Adrenal gland (tissue), 12 donors: Measurements from ENCODE around the gene ZNF184. TPM values are rescaled to one million over a fixed set of nuclear protein-coding genes. Genes with fewer than 3 reads are reported as not detected.
A peak's percentile ranks its signal among the peaks of the same experiment; 100 is the strongest.

Experiments used
- DNase-seq, 7 donors: peaks; one replicate each; pipeline ENCODE4 v3.0.0-alpha.2; 2019 to 2020
- H3K27ac ChIP-seq, 5 donors: fragments of 200-600 bp; sonication (generic) in 4 of 5; 1 replicate in 3 of 5; 2 replicates in 2 of 5; pipeline versions ENCODE4 v1.5.1 to v1.8.0; 2016 to 2020; ENCODE audit warnings: mild to moderate bottlenecking in 1 of 5
- H3K27me3 ChIP-seq: fragments of 200-600 bp; 2 replicates; pipeline ENCODE4 v1.8.0; 2021
- H3K36me3 ChIP-seq, 2 donors: fragments of 200-600 bp; replicated peaks in 1 of 2; 1 replicate in 1 of 2; 2 replicates in 1 of 2; pipeline versions ENCODE4 v1.5.1 to v1.8.0; 2018 to 2022
- H3K4me1 ChIP-seq, 2 donors: fragments of 200-600 bp; replicated peaks in 1 of 2; 1 replicate in 1 of 2; 2 replicates in 1 of 2; pipeline versions ENCODE4 v1.5.1 to v1.8.0; 2018 to 2021
- H3K4me3 ChIP-seq, 4 donors: fragments of 200-600 bp; sonication (generic) in 3 of 4; one replicate each; pipeline ENCODE4 v1.5.1; 2016 to 2018
- H3K9me3 ChIP-seq, 3 donors: fragments of 200-600 bp; sonication (generic) in 1 of 3; replicated peaks in 1 of 3; 1 replicate in 2 of 3; 2 replicates in 1 of 3; pipeline versions ENCODE4 v1.5.1 to v1.8.0; 2016 to 2021
- CTCF ChIP-seq, 6 experiments: fragments of 450-650 bp in 4 of 6; fragments of 200-600 bp in 2 of 6; sonication (generic) in 1 of 6; IDR thresholded peaks; 1 replicate in 5 of 6; 2 replicates in 1 of 6; pipeline versions ENCODE4 v1.5.1 to v1.8.0; 2016 to 2021; ENCODE audit warnings: antibody characterized with exemption in 6 of 6, mild to moderate bottlenecking in 2 of 6, moderate library complexity in 1 of 6
- POLR2A ChIP-seq, 2 donors: fragments of 450-650 bp; IDR thresholded peaks; one replicate each; pipeline ENCODE4 v1.6.1; 2017; ENCODE audit warnings: antibody characterized with exemption in 2 of 2, mild to moderate bottlenecking in 2 of 2, moderate library complexity in 1 of 2
- WGBS, 4 donors: extraction: QIAGEN DNeasy Blood & Tissue Kit in 2 of 4; methylation state at CpG; one replicate each; pipeline versions ENCODE4 v1.1.5 to v1.1.7; 2013 to 2017; 5-methylcytosine and 5-hydroxymethylcytosine counted together
- intact Hi-C, 2 donors: fragments of 100-400 bp; cut with DNase I; formaldehyde crosslinking; loops; one replicate each; pipeline versions ENCODE4 v1.14.1 to v1.15.0; 2022 to 2023
- polyA plus RNA-seq, 3 donors: library from polyadenylated mRNA; stranded (reverse); fragments of 200-250 nt in 2 of 3; fragments of 350-450 nt in 1 of 3; fragmentation: Illumina TruSeq in 1 of 3; extraction: RNeasy Lipid Tissue Mini Kit (QIAGEN cat#74804) in 1 of 3; gene quantifications; one replicate each; pipeline ENCODE4 v1.2.3, GENCODE V29; 2013 to 2014
- total RNA-seq, 9 donors: library from RNA; depleted of rRNA in 4 of 9; stranded (reverse); fragments of >200 nt in 4 of 9; fragments of 120-200 nt in 1 of 9; fragmentation: NEBNext Ultra II Directional in 1 of 9; extraction: Animal tissue kit (Norgen Biotek cat#: 25700) in 1 of 9; gene quantifications; one replicate each; pipeline versions ENCODE4 v1.1.0 to v1.2.4, GENCODE V29; 2013 to 2023
- donor health status: healthy with polysubstance abuse.
- donor health status: Bipolar disorder and iron deficiency.
- donor health status: DM: yes; HTN: yes; CAD: no.
- donor health status: DM: no; HTN: no; CAD: no.
- donor health status: DM: no; HTN: no; CAD: no.
- donor health status: DM: yes; HTN: yes; CAD: no.

ZNF184 gene
- total and polyA plus RNA-seq, 12 donors, result 1.3 to 8.3 (median 4.9) TPM

GRCh38 chr6:27451660-27452390 is 21.1 kb downstream of the ZNF184 start:
- Histone ChIP-seq H3K4me1 (no peaks in the 10 kb centered on the region), H3K27ac (no peak overlapping the region), H3K4me3 (peak overlapping the region in 1 of 4 donors; percentile 3), H3K36me3 (peaks cover 0 to 42% of the 10 kb centered on the region in 2 donors), H3K27me3 (no peaks in the 10 kb centered on the region), H3K9me3 (peaks cover 0 to 69% (median 33%) of the 10 kb centered on the region in 3 donors)
- DNase-seq, result no peak
- WGBS, 4 donors, result 97 to 99% (median 98%) methylated on average over 9 of the region's 9 CpGs
- TF ChIP-seq POLR2A (IDR thresholded peaks at IDR 0.05) (no peak), CTCF (IDR thresholded peaks at IDR 0.05) (no peak)
- intact Hi-C loops, result no loop called here

- TF ChIP-seq POLR2A (IDR thresholded peaks at IDR 0.05) (no peak), CTCF (IDR thresholded peaks at IDR 0.05) (no peak)
- Histone ChIP-seq H3K4me1 (no peaks in the 10 kb centered on the region), H3K36me3 (peaks cover 0 to 9% of the 10 kb centered on the region in 2 donors), H3K9me3 (peaks cover 0 to 60% (median 29%) of the 10 kb centered on the region in 3 donors), H3K27me3 (no peaks in the 10 kb centered on the region), H3K27ac (no peak overlapping the region), H3K4me3 (no peak overlapping the region)
- intact Hi-C loops, result no loop called here
- WGBS, 4 donors, result 97 to 100% (median 100%) methylated on average over 1 of the region's 1 CpG
- no peak for DNase-seq
Observed at GRCh38 chr6:27448456-27448855, 24.4 kb downstream of the ZNF184 start.

GRCh38 chr6:27442932-27443331 is 30.0 kb downstream of the ZNF184 start:
- no peaks in the 10 kb centered on the region for H3K27me3 ChIP-seq
- H3K4me3 ChIP-seq, result no peak overlapping the region
- H3K36me3 ChIP-seq, result no peaks in the 10 kb centered on the region
- no peak overlapping the region for H3K27ac ChIP-seq
- H3K4me1 ChIP-seq, result no peaks in the 10 kb centered on the region
- intact Hi-C loops, result no loop called here
- TF ChIP-seq POLR2A (IDR thresholded peaks at IDR 0.05) (no peak), CTCF (IDR thresholded peaks at IDR 0.05) (no peak)
- 86 to 95% (median 90%) methylated on average over 1 of the region's 1 CpG for WGBS, 4 donors
- H3K9me3 ChIP-seq, result peaks cover 0 to 11% (median 0%) of the 10 kb centered on the region in 3 donors
- DNase-seq, result no peak

GRCh38 chr6:27441001-27441400 is 31.9 kb downstream of the ZNF184 start:
- Histone ChIP-seq H3K27me3 (no peaks in the 10 kb centered on the region), H3K4me1 (no peaks in the 10 kb centered on the region), H3K9me3 (peaks cover 0 to 1% (median 0%) of the 10 kb centered on the region in 3 donors), H3K4me3 (no peak overlapping the region), H3K36me3 (no peaks in the 10 kb centered on the region), H3K27ac (no peak overlapping the region)
- 96 to 99% (median 97%) methylated on average over 3 of the region's 3 CpGs for WGBS, 4 donors
- DNase-seq, result no peak
- TF ChIP-seq POLR2A (IDR thresholded peaks at IDR 0.05) (no peak), CTCF (IDR thresholded peaks at IDR 0.05) (no peak)
- intact Hi-C loops, result no loop called here
